HG03066 (cell line): Measurements from ENCODE around the gene HNRNPU.
A peak's percentile ranks its signal among the peaks of the same experiment; 100 is the strongest.

Source experiments
- ATAC-seq: cut with Tn5 transposase; IDR thresholded peaks from one replicate; pipeline ENCODE4 v1.9.1; 2021; ENCODE audit warnings: low read depth; ENCODE audit not compliant: unreplicated experiment

HNRNPU gene

DNA sequence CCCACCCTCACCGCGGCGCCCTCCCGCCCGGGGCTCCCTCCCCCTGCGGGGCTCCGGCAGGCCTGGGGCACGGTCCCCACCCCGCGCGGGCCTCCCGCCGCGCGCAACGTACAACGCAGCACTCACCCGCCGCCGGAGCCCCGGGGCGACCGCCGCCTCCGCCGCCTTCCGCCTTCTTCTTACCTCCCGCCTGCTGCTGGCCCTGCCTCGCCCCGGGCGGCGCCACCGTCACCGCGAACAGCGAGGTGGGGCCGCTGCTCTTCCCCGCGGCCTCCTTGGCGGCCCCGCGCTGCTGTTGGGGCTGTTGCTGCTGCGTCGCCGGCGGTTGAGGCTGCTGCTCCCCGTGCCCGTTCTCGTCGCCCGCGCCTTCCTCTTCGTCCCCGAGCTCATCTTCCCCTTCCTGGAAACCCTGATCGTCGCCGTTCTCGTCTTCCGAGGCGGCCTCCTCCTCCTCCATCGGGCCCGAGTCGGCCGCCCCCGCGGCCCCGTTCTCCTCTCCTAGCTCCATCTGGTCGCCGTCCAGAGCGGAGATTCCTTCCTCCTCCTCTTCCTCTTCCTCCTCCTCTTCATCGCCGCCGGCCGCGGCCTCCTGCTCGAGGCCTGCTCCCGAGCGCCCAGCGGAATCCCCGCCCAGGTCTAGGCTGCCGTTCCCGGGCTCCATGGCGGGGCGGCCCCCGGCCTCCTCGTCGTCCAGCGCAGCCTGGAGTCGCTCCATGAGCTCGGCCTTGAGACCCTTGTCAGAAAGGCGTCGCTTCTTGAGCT, 671 bp downstream of the HNRNPU start:
- ATAC-seq: peak; percentile 6

DNA sequence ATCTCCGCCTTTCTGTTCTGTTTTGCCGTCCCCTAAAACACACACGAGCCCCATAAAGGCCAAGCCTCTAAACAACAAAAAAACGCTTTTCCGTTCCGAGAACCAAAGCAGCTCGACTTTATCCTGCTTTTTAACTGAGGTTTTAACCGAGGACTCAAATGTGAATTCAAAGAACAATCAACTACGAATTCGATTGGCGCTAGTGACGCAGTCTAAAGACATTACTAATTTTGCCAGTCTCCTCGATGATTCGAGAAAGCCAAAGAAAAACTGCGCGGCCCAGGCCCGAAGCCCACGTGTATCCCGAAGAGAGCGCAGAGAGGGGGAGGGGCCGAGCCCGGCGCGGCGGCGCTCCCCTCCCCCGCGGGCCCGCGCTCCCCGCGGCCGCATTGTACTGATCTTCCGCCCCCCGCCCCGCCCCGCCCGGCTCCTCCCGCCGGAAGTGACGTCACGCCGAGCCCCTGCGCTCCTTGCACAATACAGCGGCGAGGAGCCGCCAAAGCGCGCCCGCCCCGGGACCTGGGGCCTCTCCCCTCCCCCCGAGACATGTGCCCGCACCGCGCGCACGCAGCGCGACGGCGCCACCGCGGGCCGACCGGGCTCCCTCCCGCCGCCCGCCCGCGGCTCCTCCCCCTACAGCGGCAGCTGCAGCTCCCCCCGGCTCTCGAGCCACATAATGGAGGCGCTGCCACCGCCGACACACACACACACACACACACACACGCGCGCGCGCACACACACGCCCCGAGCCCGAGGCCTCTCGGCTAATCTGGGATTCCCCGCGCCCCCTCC, 1.4 kb downstream of the HNRNPU start:
- ATAC-seq: peak; percentile 50

DNA sequence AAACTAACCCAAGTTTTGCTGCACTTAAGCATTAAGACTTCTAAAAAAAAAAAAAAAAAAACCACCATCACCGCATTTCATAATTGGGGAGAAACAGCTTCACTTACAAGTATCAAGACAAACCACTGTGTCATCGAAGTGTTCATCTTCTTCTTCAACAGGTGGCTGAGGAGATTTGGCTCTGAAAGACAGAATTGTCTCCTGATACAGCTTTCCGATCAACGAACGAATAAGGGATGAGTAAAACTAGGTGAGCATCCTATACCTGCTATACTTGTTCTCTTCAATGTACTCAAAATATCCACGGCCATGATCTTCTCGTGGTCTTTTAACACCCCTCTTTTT, 2.0 kb downstream of the HNRNPU start:
- ATAC-seq: no peak

DNA sequence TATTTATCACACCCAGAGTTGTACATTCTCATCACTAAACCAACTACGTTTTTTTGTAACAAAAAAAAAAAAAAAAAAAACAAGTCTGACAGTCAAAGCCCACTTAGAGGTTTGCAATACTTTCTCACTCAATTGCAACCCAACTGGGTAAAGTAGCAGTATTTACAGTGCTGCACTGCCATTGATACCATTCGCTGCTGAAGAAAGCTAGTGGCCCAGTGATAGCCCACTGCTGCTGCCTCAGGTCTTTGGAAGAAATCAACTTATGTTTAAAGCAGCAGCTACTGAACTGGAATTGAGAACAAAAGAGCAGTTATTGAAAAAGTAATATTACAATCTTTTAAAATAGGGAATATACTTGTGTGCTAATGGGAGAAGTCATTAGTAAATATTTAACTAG, 2.7 kb downstream of the HNRNPU start:
- no peak for ATAC-seq

DNA sequence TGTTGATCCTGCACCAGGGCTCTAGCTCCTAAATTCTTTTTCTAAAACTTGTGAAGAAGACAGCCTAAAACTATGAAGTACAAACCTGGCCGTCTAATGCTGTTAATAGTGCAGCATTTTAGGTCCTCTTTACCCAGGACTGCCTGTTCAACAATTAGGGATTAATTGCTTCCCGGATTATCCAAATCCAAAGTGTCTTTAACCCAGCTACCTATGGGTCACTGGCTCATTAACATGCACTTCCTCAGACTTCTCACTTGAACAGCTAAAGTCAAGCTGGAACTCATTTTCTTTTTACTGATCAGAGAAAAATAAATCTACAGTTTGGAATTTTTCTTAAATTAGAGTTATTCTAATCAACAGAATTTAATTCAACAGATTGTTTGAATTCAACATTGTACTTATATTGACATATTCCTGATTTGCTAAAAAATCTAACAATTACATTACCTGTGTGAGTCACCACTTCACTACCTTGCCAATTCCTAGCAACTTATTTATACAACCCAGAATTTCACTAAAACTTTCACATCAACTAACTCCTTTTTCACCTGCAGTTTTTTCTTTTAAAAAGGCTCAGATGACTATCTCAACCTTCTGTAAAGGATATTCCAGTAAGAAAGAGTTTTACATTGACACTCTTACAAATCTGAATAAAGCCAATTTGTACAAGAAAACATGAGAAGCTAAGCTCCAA, 3.3 kb downstream of the HNRNPU start:
- ATAC-seq: no peak

DNA sequence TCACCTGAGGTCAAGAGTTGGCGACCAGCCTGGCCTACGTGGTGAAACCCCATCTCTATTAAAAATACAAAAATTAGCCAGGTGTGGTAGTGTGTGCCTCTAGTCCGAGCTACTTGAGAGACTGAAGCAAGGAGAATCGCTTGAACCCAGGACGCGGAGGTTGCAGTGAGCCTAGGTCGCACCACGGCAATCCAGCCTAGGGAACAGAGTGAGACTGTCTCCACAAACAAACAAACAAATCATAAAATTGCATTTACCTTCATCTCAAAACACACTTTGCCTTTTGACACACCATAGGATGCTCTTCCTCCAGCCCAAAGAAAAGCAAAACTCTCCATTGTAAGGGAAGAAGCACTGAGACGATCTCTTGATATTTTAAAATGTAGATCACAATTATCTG, 4.3 kb downstream of the HNRNPU start:
- ATAC-seq: no peak

DNA sequence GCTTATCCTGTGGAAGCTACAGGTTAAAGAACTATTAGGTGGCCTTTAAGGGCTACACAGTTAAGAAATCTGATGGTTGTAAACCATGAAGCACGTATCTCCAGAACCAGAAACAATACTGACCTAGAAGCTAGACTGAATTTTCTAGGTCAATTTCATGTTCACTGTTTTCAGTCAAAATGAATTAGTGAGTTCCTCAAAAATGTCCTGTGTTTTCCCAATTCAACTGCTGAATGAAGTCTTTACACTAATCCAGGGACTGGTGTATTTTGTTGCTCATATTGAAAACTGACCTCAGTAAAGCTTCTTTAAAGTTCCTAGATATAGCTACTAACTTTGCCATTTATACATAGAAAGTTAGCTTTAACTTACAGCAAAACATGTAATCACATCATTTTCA, 6.0 kb downstream of the HNRNPU start:
- ATAC-seq: no peak

DNA sequence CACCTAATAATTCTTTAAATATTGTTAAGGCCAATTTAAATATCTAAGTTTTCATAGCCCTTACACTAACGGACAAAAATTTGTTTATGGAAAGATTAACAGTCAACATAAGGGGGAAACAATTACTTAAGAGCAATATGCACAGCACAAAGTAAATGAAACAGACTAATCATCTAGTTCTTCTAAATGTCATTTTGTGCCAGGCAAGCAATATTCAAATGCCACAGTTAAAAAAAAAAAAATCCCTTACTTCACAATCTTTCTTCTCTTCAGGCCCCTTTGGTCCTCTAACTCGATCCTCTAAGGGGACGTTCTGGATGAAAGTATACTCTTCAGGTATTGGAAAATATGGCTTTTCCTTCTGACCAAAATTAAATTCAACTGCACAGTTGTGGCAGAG, 6.6 kb downstream of the HNRNPU start:
- ATAC-seq: no peak

DNA sequence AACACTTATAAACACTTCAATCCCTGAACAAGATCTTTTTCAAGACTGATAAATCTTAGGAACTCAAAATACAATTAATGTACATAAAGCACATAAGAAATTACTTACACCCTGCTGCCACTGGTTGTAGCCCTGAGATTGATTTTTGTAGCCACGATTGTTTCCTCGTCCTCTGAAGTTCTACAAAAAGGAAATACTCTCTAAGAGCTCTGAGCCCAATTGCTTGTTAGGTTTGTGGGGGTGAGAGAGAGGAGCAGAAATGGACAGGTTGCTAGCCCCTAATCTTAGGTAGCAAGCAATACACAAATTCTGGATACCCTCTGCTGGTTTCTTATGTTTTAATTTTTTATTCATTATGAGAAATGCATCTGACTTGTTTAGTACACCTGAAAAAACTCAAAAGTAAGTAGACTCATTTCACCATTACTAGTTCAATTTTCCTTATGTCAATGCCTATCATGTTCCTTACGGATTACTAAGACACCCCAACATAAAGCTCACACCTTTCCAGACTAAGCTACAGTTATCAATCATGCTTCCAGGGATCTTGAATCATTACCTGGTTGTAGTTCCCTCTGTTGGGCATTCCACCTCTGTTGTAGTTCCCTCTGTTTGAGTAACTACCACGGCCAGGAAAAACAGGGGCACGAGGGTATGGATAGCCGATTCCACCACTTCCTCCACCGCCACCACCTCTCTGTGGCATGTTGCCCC, 9.3 kb downstream of the HNRNPU start:
- no peak for ATAC-seq

DNA sequence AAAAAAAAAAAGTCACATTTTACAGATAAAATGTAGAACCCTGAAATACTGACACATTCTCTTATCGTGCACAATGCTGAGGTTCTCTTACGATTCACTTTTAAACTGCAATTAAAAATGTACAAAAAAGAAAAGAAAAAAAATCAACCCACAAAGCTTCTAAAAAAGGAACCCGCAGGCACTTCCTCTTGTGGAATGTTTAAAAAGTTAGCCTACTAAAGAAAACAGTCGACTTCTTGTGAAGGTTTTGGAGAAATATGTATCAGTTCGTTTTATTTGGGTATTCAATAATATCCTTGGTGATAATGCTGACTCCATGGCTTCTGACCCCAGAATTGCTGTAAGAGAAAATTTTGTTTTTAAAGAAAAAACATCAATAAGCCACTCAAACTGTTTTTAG, 10.2 kb downstream of the HNRNPU start:
- no peak for ATAC-seq

DNA sequence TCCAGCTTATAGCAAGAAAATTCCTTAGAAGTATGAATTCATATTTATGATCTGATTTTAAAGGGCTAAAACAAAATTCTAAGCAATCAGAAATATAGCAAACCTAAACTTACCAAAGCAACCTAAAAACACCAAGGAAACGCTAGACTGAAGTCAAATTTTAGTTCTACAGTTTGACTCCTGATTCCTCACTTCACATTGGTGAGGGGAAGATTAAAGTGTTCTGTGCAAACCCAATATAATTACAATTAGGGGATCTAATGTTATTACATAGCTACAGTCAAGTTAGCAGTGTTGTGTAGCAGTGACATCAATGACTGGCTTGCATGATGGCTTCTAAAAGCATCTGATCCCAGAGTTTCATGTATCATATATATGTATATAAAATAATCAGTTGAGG, 11.6 kb downstream of the HNRNPU start:
- ATAC-seq: no peak

DNA sequence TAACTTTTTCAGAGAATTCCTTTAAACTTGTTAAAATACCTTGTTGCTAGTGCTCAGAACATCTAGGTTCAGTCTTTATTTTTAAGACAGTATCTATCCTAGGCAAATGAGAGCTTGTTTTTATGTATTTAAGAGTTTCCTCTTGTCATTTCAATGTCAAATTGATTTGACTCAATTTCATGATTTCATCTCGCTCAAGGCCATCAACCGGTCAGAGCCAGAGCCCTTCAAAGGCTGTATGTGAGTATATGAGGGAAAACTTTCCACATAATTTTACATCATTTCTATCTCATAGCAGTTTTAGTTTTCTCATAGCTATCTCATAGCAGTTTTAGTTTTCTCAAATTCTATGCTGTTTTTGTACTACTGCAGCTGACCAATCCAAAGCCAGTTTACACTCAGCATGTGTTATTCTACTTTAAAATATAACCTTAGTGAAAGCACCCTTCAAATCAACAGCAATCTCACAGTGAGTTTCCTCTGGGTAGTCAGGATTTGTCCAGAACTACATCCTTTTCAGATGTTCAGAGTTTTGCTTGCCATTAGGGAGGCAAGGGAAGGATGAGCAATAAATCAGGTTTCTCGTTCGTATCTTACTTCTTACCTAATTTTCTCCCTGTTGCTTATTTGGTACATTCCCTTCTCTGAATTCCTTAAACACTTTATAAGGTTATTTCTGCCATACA, 12.7 kb downstream of the HNRNPU start:
- no peak for ATAC-seq

DNA sequence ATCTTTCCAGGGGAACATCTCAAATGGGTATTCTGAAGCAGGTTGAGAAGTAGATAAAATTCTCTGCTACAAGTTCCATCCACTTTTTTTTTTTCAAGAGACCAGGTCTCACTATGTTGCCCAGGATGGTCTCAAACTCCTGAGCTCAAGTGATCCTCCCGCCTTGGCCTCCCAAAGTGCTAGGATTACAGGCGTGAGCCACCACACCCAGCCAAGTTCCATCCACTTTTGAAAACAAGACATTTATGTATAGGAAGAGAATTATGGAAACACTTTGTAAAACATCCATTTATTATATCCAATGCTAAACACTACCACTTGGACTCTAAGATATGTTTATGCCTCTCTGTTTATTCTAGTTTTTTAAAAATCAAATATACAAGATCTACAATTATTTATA, 13.4 kb downstream of the HNRNPU start:
- no peak for ATAC-seq

DNA sequence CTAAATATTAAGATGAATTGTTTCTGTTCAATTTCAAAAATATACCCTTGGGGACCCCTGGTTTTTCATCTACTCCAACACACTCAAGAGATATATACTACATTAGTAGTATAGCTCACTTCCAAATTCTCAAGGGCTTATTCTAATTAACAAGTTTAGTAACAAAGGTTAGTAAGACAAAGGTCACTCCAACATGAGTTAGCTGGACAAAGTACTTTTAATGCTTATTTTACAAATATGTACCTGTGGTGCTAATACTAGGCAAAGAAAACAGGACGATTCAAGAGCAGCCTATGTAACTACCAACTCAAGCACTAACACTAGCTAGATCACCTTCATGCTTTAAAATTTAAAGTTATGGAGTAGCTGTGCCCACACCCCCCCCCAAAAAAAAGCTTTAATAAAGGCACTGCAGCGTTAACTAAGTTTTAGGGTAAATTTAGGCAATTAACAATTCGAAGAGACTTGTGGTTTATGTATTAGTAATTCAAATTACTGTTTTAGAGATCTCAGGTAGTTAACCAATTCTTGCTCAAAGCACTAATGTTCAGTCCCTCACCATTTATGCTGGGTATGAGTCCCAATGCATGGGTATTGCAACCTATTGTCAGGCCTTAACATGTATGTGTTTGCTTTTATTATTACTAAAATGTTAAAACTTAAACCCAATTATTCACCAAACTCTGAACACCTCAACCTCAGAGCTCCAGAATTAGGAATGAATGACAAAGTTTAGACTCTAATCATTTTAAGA, 14.1 kb downstream of the HNRNPU start:
- ATAC-seq: no peak

DNA sequence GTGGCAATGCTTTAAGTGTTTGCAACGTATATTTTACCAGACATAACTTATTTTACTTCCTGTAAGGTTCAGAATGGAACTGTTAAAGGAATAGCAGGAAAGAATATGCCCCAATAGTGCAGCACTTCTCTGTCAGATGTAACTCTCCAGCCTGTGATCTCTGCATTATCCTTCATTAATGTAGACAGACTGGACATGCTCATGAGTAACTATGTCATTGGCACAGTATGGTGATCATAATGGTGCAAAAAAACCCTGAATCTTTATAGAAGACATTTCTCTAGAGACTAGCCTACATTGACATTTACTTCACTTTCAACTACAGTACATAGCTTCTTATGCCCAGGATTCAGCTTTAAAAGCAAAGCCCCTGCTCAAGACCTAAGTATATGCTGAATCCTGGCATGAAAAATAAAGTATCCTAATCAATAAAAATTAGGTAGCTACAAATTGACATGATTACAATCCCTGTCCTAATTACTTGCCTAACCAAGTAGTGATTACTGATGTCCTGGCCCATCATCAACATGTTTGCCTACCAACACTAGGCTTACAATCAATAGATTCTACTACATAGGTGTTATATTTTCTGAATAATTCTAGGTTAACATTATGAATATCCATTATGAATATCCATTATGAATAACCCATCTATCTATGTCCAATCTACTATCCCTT, 15.0 kb downstream of the HNRNPU start:
- no peak for ATAC-seq

DNA sequence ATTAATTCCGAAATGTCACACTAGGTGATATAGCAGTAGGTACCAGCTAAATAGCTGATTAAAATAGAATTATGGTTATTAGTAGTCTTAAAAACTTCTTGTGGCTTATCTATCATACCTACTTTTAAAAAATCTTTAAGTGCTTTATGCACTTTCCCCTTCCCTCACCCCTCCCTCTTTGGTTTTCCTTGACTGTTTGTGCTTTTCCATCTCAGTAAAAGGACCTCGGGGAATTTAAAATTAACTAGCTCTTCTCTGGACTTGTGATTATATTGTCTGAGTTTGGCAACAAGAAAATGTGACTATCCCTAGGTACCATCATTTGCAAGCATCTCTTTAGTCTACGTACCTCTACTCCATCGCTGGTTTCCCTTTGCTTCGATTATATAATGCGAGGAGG, 17.7 kb downstream of the HNRNPU start:
- ATAC-seq: no peak

DNA sequence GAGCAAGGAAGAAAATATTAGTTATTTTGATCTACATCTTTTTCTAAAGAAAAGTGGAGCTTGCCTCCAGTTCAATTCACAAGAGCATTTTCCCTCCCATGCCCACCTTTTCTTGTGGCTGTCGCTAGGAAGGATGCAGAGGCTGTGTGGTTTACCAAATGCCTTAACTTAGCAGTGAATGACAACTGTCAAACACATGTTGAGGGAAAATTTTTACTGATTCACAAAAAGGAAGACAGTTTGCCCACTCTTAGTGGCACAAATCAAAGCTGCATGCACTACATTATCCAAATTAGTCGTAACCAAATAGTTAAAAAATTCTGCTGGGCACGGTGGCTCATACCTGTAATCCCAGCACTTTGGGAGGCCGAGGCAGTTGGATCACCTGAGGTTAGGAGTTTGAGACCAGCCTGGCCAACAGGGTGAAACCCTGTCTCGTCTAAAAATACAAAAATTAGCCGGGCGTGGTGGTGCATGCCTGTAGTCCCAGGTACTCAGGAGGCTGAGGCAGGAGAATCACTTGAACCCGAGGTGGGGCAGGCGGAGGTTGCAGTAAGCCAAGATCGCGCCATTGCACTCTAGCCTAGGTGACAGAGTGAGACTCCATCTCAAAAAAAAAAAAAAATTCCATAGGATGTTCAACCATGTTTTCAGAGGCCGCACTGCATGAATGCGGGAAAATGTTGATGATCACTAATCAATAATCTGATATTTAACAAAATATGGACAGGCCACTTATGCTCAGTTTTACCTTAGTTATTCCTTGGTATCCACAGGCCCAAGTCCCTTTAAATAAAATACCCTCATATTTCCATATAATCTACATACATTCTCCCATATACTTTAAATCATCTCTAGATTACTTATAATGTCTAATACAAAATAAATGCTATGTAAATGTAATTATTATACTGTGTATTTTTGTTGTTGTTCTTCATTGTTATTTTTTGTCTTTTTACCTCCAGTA, 19.9 kb downstream of the HNRNPU start:
- ATAC-seq: no peak
